CD4-positive, alpha-beta T cell treated with Interferon gamma for 1 hour (primary cell): ENCODE data around the gene HHEX.

ENCODE experiments used
- DNase-seq: peaks from one replicate; pipeline ENCODE4 v3.0.0-alpha.2; 2020

Gene HHEX

DNA sequence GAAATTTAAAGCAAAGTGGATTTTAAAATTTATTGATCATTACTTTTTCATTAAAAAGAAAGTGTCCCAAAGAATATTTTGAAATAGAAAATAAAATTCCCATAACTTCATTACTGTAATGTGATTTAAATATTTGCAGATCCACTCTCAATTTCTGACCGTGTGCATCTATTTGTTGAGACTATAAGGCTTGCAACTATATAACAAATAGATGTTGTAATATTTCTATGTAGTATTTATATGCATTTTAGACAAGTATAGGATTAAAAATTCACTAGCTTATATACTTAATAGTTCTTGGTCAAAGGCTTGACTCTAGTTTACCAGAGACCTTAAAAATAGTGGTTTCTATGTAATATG lies 3.8 kb downstream of the HHEX start:
- DNase-seq, result no peak

DNA sequence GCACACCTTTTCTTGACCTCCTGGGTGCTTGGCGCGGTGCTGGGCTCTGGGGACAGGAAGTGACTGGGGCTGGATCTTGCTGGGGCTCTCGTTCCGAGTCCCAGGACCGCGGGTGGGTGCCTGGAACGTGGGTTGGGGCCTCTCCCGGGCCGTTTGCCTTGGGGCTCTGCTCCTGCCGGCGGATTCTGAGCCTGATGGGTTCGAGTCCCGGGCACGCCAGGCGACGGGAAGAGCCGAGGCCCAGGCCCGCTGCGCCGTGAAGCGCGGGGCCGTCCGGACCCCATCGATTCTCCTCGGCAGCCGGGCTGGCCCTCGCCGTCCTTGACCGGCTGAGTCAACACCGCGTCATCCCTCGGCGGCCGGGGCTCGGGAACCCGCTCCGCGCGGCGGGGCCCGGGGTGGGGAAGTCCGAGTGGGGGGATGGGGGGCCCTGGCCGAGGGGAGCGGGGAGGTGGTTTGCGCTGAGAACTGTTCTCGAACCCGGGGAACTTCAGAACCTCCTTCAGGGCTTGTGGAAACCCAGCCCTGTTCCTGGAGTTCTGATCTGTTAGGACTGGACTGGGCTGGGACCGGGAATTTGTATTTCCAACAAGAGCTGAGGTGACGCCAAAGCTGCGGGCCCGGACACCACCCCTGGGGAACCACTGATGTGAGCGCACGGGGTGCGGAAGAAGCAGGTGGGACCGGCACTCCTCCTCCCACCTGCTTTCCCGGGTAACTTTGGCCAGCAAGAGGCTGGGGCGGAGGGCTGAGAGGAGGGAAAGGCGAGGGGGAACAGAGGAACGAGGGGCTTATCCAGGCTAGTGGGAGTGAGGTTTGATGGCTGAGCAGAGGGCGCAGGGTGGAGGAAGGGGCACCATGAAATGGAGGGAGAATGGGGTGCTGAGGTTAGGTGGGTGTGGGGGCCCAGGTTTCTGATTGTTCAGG lies 6.2 kb downstream of the HHEX start:
- DNase-seq, result no peak

DNA sequence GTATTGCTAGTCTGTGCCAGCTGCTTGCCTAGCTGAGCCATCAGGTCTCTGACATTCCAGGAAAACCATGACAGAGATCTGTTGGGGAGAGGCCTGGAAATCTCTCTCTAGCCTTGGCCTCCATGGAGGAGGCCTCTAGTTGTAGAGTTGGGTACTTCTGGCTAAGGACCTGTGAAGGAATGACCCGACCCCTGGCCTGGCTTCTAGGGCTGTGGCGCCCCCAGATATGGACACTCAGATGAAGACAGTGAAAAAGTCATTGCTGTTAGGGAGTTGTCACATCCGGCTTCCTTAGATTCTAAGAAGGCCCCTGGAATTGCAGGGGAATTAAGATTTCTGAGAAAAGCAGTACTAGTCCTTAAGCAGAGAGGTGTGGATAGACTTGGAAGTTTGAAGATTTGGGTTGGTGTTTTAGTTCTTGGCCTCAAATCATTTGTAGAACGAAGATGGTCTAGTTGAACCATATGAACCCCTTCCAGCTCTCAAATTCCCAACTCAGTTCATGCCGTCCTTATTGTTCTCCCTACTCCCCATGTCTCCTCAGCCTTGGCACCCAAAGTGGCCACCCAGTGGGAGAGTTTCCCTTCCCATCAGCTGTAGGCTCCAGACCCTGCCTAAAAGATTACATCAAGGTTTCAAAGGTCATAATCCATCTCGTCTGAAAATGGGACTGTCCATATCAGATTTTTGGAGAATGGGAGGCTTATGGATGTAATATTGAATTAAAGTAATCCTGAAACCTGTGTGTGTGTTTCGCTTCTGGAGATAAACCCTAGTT lies 7.0 kb downstream of the HHEX start:
- DNase-seq, result no peak

DNA sequence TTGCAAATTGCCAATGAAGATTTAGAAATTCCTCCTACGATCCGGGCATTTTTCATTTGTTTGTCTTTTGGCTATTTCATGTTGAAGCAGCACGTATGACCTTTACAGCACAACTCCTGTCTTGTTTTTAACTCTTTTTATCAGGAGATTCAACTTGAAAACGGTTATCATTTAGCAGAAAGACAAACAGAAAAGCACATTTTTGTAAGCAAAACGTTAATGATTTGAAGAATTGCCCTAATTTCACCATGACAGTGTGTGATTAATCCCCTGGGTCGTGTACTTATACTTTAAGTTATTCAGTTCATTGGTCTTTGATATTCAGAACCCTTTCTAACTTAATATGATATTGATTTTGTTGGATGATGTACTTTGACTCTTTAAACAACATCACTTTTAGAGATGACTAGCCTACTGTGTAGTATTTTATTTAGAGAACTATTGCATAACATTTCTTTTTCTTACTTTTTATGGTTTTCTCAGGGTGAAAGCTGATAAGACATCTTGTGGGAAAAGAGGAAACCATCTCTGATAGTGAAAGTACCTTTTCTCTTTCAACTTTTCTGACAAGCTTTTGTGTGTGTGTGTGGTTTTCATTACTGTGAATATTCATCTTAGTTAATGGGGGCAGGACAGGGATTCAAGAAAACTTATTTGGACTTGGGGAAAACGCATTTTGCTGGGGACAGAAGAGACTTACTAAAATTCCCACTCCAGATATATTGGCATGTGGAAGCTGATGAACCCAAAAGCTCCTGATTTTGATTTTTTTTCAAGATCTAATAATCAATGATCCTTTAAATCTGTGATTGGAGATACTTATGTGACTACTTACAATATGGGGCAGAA lies 8.1 kb downstream of the HHEX start:
- no peak for DNase-seq

DNA sequence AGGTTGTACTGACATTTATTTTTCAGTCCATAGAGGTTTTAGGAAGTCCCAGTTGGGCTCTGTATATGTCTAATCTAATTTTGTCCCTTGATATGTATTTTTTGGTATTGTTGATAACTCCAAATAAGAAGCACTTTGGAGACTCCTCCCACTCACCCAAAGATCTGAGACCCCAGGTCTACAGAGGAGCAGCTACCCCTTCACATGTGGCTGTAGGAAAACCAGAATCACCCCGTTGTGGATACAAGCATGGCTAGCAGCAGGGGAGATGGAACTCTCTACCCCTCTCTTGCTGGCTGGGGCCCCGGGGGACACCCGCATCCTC lies 9.4 kb downstream of the HHEX start:
- no peak for DNase-seq

DNA sequence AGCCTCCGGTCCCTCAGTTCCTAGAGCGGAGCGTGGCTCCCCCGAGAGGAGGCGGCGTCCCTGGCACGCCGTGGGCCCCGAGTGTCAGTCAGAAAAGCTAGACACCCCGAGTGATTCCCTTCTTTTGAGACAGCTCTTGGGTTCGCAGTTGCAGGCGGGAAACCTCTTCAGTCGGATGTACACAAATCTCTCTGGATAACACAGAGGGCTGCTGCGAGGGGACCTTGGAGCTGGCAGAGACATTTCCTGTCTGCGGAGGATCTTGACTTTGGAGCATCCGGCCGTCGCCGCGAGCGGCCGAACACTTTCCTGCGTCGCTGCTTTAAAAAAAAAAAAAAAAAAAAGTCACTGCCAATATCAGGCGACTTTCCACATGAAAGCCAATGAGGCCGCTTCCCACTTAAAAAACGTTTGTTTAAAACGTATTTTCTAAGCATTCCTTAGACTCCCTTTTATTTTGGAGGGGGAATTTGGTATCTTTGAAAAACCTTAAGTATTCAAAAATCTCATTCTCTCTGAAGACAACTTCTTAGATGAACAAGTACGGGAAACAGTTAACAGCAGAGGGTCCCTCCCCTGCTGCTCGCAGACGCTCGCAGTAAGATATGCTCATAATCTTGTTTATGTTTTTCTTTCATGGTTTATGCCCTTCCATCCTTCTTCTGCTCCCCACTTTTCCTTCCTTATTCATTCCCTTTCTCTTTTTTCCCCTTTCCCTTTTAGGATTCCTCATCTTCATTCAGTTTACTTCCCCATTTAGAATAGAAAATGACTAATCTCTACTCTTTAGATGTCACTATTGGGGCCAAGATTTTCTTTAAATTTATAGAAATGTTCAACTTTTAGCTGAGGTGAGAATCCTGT lies 10.0 kb downstream of the HHEX start:
- DNase-seq, result no peak

DNA sequence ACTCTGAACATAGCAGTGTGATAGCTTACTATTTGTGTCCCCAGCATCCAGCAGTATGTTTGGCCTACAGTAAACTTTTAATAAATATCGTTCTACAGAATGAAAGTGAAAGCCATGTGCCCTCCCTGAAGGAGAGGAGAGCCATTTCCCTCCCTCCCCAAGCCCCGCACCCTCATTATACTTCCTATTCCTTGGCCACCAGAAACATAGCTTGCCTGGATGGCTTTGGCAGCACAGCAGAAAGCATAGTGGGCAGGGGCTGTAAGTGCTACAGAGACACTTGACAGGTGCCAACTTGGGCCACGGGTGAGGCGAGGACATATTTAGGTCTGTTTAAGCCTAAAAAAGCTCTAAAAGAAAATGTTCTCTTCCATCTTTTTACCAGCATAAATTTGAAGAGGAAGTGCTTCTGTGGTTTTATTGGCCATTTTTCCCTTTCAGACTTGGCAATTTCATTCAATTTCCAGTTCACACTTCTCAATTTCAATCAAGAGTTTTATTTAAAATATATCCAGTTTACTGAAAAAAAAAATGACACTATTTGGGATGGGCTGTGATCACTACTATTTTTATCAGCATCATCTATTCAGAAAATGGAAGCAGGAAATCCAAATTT lies 12.7 kb downstream of the HHEX start:
- no peak for DNase-seq

DNA sequence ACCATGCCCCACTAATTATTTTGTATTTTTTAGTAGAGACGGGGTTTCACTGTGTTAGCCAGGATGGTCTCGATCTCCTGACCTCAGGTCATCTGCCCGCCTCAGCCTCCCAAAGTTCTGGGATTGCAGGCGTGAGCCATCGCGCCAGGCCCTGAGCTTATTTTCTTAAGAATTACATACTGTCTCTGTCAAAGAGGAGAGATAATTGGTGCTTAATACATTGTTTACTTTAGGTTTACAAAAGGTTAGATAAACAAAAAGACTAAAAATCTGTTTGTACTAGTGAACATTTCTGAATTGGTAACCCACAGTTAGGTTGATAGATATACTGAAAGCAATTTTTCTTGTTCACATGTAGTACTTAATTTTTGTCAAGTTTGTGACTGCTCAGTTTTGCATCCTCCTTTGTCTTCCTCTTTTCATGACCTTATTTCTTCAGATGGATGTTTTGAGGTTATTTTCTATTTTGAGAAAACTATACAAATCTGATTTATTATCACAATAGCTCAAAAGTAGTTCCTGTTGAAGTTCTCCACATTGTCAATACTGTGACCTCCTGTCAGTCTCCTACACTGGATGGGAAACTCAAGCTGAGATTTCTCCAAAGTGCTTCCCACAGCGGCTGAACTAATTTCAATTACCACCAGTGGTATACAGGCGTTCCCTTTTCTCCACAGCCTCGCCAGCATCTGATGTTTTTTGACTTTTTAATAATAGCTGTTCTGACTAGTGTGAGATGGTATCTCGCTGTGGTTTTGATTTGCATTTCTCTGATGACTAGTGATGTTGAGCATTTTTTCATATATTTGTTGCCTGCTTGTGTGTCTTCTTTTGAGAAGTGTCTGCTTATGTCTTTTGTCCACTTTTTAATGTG lies 22.5 kb downstream of the HHEX start:
- DNase-seq, result no peak

DNA sequence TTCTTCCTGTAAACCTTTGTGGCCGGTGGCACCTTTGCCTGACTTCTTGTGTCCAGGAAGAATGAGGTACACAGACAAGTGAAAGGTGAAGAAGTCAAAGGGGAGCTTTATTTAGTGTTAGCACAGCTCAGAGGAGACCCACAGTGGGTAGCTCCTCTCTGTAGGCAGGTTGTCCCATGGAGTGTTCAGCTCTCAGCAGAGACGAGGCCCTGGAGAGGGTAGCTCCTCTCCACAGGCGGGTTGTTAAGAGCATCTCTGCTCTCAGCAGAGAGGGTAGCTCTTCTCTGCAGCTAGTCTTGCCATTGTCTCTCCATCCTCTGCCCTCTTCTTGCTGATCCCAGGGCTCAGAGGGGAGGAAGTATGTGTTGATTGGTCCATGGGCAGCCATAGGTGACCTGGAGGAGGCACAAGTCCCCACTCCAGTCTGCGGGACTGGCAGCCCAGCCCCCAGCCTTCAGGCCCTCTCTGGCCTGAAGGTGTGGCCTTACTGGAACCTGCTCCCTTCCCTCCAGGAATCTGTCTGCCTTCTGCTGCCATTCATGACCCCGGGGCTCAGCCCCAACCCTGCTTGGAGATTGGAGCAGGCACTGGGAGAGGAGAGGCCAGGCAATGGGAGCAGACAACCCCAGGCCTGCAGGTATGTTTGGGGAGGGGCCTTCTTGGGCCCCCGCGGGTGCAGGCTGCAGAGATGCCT lies 24.5 kb downstream of the HHEX start:
- no peak for DNase-seq

DNA sequence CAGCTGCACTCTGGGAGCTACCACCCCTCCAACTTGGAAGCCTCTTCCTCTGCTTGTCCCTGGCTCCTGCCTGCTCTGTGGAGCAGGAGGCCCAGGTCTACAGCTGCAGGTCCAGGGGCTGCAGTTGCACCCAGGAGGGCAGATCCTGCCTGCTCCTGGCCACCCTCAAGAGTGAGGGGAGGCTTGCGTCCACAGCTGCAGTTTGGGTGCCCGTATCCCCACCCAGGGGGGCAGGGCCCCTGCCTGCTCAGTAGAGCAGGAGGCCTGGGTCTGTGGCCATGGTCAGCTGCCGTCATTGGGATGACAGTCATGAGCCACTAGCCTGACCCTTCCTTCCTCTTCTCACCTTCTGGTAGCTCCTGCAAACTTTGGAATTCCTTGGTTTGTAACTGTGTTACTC lies 25.1 kb downstream of the HHEX start:
- DNase-seq, result no peak

DNA sequence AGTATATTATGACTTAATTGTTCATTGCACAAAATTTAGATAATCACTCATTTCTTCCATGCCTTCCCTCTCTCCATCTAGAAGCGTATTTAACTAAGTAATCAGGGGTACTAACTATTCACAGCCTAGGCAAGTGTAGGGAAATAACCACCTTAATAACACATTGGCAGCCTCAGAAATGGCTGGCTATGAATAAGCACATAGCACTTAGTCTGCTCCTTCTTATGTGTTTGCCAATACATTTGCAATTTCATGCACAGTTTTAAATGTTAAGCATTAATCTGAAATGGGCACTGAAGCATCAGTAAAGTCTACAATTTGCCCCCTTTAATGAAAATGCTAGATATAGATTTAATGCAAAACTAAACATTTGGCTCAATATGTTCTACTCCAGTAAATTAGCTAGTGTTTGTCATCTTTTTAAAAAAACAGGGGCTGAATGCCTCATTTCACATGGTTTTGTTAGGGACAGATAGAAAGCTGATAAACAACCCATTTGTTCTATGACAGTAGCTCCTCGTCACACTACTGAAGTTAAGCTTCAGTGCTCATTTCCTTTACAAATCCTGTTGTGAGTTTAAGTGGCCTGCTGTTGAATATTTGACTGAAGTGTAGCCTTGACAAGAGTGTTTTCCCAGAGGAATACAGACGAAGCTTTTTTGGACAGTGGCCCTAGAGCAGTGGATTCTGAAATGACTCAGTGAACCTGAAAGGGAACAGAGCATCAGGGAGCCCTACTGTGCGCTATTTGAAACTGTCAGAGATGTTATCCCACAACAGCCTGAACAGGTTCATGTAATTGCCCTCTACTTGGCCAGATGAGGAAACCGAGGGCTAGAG lies 30.5 kb downstream of the HHEX start:
- DNase-seq, result no peak

DNA sequence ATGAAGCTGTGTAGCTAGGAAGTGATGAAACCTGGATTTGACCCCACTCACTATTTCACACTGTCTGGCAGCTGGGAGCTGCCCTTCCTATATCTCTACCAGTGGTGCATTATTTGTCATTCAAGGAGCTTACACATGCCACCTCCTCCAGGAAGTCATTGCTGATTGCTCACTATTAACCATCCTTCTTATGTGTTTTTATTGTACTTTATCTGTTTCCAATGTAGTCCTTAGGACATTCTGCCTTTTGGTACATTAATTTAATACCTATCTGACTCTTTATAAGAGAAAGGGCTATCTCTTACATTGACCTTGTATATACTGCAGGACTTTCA lies 31.0 kb downstream of the HHEX start:
- no peak for DNase-seq

DNA sequence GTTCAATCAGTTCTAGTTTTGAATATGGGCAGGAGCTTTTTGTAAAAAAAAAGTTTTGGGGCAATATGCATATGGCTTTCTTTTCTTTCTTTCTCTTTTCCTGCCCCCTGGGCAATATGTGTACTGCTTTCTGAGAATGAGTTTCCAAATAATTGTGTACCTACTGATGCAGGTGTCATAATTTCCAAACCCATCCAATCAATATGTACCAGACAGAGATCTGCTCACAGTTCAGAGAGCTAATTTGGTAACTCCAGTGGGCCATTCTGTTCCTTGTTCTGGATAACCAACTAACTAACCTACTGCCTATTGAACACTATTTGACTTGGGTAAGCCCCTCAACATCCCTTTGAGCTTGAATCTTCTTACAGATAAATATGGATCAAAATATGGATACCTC lies 32.6 kb downstream of the HHEX start:
- no peak for DNase-seq

DNA sequence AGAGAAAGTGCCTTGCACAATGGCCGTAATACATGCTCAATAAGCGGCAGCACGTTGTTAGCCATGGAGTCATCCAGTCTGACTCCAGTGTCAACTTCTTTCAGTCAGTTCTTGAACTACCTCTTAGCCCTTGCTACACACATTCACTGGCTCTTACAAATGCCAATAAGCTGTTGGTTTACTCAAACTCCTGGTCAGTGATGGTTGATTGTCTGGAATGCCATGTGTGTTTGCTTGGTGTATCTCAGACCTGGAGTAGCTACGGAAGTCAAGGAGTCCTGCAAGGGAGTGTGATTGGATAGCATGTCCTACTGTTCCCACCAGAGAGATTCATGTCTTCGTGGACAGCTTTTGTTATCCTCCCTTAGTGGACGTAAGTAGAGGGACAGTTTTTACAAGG lies 37.4 kb downstream of the HHEX start:
- DNase-seq, result no peak

DNA sequence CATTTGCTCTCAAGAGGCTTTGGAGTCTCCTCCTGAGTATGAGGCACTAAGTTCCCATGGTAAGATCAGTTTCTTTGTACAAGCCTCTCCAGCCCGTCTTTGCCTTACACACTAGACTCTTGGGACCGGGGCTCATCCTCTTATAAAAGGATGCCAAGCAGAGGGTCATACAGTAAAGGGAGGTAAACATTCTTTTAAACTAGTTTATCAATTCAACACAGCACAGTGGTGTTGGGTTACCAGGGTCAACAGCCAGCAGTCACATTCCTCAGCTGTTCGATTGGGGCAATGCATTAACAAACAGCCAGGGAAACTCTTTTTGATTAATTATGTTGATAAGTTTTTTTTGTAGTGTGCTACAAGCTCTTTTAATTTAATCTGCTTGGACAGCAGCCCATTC lies 37.8 kb downstream of the HHEX start:
- DNase-seq, result no peak

DNA sequence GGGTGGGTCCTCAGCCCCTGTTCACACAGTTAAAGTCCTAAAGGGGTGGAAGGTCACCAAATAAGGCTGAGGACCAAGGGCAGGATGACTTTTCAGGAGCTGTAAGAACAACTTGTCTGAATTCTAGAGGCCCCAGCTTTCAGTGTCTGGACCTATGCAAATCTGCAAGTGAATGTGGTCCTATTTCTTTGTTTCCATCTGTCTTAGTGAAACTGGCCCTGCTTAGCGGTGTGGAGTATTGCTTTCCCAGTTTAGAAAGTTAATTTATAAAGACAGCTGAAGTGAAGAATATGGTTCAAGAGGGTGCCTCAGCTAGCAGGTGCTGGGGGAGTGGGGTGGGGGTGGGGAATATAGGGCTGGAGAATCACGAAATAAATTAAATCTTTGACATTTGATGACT lies 40.1 kb downstream of the HHEX start:
- no peak for DNase-seq

DNA sequence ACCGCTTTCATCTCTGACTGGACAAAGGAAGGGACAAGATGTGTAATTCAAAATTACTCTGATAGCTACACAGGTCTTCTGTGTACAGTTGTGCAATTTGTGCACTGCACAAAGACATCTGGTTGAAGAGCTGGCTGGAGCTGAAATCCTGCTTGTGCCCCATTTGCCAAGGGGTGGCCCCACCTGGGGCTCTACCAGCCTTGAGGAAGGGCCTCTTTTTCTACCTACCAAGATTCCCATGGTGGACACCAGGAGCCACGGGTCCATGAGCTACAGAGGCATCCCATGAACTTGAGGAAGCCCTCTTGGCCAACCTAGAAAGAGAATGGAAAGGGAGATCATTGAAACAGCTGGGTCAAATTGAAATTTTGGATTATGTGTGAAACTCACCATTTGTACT lies 43.2 kb downstream of the HHEX start:
- no peak for DNase-seq

DNA sequence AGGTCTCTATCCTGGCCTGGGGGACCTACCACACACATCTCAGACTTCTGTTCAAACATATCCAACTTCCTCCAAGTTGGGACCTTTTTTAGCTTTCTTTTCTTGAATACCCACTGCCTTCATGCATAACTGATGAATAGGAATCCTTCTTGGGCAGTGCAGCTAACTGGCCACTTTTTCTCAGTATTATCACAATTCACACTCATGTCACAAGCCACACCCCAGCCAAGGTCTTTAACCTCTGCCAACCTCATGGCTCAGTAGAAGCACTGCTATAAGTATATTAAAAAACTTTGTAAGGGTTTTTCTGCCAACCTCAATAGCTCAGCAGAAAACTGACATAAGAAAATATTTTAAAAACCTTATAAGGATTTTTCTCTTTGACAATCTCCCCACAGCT lies 44.5 kb downstream of the HHEX start:
- no peak for DNase-seq

DNA sequence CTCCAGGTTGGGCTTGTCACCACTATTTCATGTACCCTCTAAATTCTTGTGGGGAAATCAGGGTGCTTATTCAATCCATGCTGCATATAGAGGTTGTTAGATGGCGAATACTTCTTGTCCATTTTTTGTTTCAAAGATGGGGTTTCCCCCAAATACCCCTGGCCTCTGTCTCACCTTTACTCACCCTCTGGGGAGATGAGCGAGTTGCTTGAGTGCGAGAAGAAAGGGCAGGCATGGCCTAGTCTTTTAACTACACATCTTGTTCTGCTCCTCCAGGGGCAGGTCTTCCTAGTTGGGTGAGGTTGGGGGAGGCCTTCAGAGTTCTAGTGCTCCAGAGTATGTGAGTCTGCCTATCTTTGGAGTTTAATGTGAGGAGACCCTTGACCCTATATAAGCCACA lies 46.2 kb downstream of the HHEX start:
- DNase-seq, result no peak

DNA sequence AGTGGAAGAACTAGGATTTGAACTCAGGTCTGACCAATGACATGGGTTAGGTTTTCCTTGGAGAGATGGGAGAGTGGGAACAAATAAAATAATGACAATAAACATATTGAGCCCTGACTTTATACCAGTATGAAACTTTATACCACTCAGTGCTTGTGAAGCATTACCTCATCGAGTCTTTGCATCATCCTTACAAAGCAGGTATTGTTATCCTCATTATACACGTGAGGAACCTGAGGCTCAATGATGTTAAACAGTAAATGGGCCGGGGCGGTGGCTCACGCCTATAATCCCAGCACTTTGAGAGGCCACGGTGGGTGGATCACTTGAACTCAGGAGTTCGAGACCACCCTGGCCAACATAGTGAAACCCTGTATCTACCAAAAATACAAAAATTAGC lies 47.7 kb downstream of the HHEX start:
- DNase-seq, result no peak
